ENCODE results near the gene GET4.

GET4 gene

GRCh38 chr7:917255-918117, 41.1 kb downstream of the GET4 start:
- no peak for DNase-seq

GRCh38 chr7:918118-918425, 41.7 kb downstream of the GET4 start:
- DNase-seq, result no peak

- no peak for DNase-seq
Observed at GRCh38 chr7:918441-919113, 42.2 kb downstream of the GET4 start.

GRCh38 chr7:919114-919442, 42.7 kb downstream of the GET4 start:
- DNase-seq, result no peak

DNA sequence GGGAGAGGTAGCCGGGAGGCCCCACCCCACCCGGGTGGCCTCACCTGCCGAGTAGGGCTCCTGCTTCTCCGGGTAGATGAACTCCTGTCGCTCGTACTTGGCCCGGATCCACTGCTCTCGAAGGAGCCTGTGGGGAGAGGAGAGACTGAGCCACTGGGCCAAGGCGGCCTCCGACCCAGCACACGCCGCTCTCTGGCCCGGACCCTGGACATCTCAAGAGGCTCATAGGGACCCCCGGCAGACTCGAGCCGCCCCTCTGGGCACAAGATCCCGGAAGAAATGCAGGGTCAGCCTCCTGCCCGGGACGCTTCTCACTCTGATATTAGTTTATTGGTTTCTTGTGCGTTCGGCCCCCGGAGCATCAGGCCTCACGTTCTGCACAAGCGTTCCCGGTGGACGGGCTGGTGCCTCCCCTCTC, 43.6 kb downstream of the GET4 start:
- no peak for DNase-seq

DNA sequence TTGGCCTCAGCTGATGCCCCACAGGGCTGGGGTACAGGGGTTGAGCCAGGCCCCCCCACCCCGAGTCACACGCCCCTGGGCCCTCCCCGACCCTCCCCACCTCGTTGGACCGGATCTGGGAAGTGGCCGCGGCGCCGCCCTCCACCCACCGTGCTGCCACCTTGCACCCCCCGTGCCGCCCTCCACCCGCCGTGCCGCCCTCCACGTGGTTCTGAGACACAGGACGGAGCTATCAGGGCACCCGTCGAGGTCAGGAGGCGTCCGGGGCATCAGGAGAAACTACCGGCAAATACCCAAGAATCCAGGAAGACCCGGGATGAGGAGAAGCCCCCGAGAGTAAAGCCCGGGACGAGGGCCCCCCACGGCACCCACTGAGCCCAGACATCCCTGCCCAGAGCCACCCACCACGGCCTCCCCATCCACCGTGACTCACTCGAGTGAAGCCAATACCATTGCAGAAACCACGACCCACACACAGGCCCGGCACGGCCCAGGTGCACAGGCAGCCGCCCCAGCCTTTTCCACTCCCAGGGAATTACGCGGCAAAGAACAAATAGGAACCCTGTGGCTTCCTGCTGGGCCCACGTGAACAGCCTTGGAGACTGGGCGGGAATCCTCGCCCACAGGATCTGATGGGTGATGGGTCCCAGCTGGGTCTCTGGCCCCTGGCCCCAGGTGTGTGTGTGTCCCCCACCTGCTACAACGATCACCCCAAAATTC, 44.2 kb downstream of the GET4 start:
- DNase-seq, result no peak

GRCh38 chr7:921071-921461, 44.7 kb downstream of the GET4 start:
- DNase-seq, result no peak

- no peak for DNase-seq
Observed at GRCh38 chr7:921581-922333, 45.4 kb downstream of the GET4 start.

GRCh38 chr7:922334-923107, 46.2 kb downstream of the GET4 start:
- peak; percentile 82 for DNase-seq

DNA sequence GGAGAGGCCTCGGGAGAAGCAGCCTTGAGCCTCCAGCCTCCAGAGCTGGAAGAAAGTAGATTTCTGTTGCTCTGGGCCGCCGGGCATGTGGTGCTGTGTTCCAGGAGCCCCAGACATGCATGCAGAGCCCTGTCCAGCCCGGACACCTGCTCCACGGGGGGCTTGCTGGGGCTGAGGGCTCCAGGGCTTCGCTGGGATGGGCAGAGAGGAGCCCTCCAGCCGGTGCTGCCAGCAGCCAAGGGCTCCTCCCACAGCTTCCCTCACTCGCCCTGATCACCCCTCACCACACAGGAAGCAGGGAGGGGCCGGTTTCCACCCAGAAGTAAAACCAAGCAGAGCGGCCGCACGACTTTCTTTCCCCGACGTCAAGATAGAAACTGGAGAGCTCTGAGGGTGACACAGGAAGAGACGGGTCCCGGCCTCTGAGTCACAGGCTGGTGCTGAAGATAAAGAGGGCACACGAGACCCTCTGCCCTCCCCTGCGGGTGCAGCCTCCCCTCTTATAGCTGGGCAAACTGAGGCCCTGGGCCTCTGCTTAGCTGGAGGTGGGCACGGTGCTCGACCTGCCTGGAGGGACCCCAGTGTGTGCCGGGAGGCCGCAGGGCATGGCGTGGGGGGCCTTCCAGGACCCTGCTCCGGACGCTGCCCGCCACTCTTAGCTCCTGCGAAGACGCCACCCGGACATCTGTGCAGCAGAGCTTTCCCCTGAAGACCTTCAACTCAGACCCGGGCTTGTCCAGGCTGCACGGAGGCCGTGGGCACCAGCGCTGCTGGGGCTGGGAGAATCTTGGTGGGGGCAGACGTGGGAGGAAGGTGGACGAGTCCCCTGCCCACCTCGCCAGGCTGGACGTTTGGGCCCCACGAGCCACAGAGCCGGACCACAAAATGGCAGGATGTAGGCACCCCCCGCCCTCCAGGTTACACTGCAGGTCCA, 47.0 kb downstream of the GET4 start:
- peak; percentile 89 for DNase-seq

GRCh38 chr7:924042-924441, 47.7 kb downstream of the GET4 start:
- DNase-seq, result peak; percentile 63

- peak; percentile 68 for DNase-seq
Observed at GRCh38 chr7:924541-925231, 48.3 kb downstream of the GET4 start.

- no peak for DNase-seq
Observed at GRCh38 chr7:925601-926000, 49.2 kb downstream of the GET4 start.

DNA sequence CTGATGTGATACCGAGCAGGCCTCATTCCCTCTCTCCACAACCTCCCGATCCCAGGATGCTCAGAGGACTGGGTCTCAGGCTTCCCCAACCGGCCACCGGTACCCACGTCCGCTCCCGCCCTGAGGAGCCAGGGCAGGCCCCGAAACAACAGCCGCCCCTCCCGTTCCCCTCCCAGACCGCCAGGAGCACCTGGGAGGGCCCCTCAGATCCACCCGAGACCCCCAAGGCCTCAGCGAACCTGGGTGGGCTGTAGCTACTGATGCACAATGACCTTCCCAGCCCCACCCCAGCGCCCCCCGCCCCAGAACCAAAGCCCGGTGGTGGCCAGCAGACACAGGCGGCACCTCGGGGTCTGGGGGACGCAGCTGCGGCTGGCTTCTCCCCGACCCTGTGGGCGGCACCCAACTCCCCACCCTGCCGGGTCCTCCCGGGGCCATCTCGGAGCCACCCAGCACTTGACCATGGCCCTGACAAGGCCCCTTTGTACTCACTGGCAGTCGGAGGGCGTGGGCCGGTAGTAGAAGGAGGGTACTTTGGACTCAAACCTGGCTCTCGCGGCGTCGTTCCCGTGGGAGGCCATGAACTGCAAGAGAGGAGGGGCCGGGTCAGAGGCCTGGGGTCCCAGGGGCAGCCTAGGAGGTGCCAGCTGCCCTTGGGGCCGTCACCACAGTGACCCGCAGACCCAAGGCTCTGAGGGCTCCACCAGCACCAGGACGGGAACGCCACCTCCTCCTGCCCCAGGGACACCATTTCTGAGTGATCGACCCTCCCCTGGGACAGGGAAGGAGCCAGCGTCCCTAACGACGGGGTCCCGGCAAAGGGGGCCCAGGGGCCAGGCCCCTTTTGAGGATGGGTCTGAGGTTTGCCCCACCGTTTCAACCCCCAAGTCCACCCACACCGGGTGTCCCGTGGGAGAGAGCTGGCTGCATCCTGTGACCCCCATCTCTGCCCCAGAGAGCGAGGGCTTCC, 50.0 kb downstream of the GET4 start:
- no peak for DNase-seq

DNA sequence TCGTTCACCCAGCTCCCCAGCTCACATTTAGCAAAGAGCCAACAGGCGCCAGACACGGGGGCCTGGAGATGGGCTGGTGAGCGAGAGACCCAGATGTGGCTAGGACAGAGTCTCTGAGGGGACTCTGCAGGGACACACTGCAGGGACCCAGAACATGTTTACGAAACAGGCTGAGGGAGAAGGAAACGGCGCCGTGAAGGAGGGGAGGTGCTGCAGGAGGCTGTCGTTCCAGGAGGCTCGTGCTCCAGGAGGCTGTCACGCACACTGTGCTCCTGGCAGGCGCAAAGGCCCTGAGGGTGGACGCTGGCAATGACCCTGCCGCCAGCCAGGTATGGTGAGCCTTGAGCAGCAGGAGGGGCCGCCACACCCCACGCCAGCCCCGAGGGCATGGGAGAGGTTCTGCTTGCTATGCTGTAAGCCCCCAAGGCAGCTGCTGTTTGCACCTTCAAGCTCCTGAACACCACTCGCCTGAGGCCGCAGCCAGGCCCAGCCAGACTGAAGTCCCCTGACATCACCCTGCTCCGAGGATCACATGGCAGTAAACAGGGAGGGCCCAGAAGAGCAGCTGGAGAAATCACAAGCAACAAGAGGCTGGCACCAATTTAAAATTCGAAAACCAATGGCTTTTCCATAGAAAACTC, 50.8 kb downstream of the GET4 start:
- DNase-seq, result no peak

- no peak for DNase-seq
Observed at GRCh38 chr7:929311-929711, 53.0 kb downstream of the GET4 start.

DNA sequence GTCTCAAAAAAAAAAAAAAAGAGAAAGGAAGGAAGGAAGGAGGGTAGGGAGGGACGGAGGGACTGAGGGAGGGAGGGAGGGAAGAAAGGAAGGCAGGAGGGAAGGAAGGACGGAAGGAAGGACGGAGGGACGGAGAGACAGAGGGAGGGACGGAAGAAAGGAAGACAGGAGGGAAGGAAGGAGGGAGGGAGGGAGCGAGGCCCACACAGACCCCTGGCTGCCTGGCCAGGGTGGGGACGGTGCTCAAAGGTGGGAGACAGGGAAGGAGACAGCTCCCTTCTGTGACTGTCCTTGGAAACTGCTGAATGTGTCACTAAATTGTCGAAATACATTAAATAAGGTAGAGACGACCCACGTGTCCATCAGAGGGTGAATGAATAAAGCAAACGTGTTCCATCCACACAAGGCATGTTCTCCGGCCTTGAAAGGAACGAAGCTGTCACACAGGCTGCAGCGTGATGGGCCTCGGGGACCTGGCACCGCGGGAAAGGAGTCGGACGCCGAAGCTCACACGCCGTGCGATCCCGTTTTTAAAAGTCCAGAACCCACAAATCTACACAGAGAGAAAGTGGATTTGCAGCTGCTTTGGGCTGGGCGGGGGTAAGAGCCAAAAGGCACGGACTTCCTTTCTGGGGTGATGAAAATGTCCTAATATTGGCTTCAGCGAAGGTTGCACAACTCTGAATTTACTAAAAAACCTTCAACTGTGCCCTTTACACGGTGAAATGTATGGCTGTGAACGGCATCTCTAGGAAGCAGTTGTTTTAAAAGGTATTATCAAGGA, 54.8 kb downstream of the GET4 start:
- DNase-seq, result no peak

Measured in NK-92 treated with Interleukin-12 subunit alpha and Interleukin-12 subunit beta, amount 100 ng/mL, for 24 hours (cell line).